Measurements from ENCODE around the gene SLC35G1. TPM values are rescaled to one million over a fixed set of nuclear protein-coding genes. Genes with fewer than 3 reads are reported as not detected.

Gene SLC35G1
- total RNA-seq, 2 donors from 2014 or later = 13.4 TPM

DNA sequence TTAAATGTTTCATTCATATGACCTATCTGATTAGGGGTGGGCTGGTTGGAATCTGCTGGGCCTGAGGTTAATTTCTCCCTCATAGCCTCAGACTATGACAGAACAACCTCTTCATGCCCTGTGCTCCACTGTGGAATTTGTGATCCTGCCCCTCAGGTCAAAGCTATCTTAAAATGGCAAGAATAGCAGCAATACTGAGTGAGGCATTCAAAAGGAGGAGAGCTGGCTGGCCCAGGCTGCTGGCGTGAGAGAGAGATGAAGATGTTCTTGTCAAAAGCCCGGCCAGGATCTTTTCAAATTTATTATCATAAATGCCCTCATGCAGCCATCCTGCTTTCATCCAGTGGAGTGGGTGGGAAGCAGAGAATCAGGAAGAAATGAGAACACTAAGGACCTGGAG, 58.1 kb downstream of the SLC35G1 start:
- TF ChIP-seq, protein P1, sequence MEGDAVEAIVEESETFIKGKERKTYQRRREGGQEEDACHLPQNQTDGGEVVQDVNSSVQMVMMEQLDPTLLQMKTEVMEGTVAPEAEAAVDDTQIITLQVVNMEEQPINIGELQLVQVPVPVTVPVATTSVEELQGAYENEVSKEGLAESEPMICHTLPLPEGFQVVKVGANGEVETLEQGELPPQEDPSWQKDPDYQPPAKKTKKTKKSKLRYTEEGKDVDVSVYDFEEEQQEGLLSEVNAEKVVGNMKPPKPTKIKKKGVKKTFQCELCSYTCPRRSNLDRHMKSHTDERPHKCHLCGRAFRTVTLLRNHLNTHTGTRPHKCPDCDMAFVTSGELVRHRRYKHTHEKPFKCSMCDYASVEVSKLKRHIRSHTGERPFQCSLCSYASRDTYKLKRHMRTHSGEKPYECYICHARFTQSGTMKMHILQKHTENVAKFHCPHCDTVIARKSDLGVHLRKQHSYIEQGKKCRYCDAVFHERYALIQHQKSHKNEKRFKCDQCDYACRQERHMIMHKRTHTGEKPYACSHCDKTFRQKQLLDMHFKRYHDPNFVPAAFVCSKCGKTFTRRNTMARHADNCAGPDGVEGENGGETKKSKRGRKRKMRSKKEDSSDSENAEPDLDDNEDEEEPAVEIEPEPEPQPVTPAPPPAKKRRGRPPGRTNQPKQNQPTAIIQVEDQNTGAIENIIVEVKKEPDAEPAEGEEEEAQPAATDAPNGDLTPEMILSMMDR (IDR thresholded peaks at IDR 0.05) = no peak
- no peak overlapping the region for H3K9ac ChIP-seq (ENCODE audit: low read depth in 2 of 2, low read length in 2 of 2)
- no peaks in the 10 kb centered on the region for H3K36me3 ChIP-seq
- no peak overlapping the region for H3K4me3 ChIP-seq
- H3K27ac ChIP-seq = no peak overlapping the region
- intact Hi-C loops (cut with DNase I) = no loop called here
- DNase-seq = no peak
- H3K9me3 ChIP-seq = no peaks in the 10 kb centered on the region
- H3K27me3 ChIP-seq = no peaks in the 10 kb centered on the region
- H3K4me1 ChIP-seq = no peaks in the 10 kb centered on the region

Other genes starting within 250 kb of the SLC35G1 start
- gene FRA10AC1, start 191.4 kb upstream of the SLC35G1 start, total RNA-seq = 10 to 100 TPM; 13.5 to 19.4 TPM
- gene LGI1, start 136.0 kb upstream of the SLC35G1 start, total RNA-seq = under 1 TPM; 0.47 to 0.98 TPM
- 10 to 100 TPM; 42.4 to 45.5 TPM for gene PLCE1, start 100.0 kb downstream of the SLC35G1 start, total RNA-seq

Measured in colonic mucosa (tissue), 4 donors.